ENCODE data around the gene NPBWR2. TPM values are rescaled to one million over a fixed set of nuclear protein-coding genes. Genes with fewer than 3 reads are reported as not detected.

NPBWR2 gene
- total RNA-seq, 4 donors from 2014 or later = not detected

GRCh38 chr20:64153861-64154589 is 46.7 kb upstream of the NPBWR2 start:
- TF ChIP-seq CTCF (IDR thresholded peaks at IDR 0.05) (no peak), POLR2AphosphoS5 (IDR thresholded peaks at IDR 0.05) (no peak), EP300 (IDR thresholded peaks at IDR 0.05; ENCODE audit: low read depth) (no peak), POLR2A (IDR thresholded peaks at IDR 0.05) (no peak)
- Histone ChIP-seq H3K27ac (no peak overlapping the region), H3K4me3 (no peak overlapping the region), H3K36me3 (no peaks in the 10 kb centered on the region), H3K4me1 (no peaks in the 10 kb centered on the region), H3K9me3 (no peaks in the 10 kb centered on the region), H3K27me3 (peaks cover 10% of the 10 kb centered on the region)
- 83% methylated on average over 20 of the region's 20 CpGs; no CpG with 5 or more reads in 1 of the 2 donors for WGBS, 2 donors (ENCODE audit: low coverage in 1 of 2)
- intact Hi-C loops (cut with DNase I; ENCODE audit: low total_unique reads) = no loop called here
- no peak for DNase-seq
- in situ Hi-C loops (cut with MboI; ENCODE audit: low pct_ligation_motif_present in 1 of 4, low pct_unique_long_range_greater_than_20kb in 1 of 4, low sequenced_read_pairs in 3 of 4) = no loop called here

- in situ Hi-C loops (cut with MboI; ENCODE audit: low pct_ligation_motif_present in 1 of 4, low pct_unique_long_range_greater_than_20kb in 1 of 4, low sequenced_read_pairs in 3 of 4) = no loop called here
- 79 to 100% methylated on average over 1 to 2 of the region's 2 CpGs for WGBS, 2 donors (ENCODE audit: low coverage in 1 of 2)
Observed at GRCh38 chr20:64153410-64153809, 46.0 kb upstream of the NPBWR2 start.

GRCh38 chr20:64152906-64153305 is 45.5 kb upstream of the NPBWR2 start:
- no peak for TF ChIP-seq CTCF (IDR thresholded peaks at IDR 0.05)
- no peak for TF ChIP-seq EP300 (IDR thresholded peaks at IDR 0.05; ENCODE audit: low read depth)
- TF ChIP-seq POLR2AphosphoS5 (IDR thresholded peaks at IDR 0.05) = no peak
- no peak for TF ChIP-seq POLR2A (IDR thresholded peaks at IDR 0.05)
- WGBS, 2 donors (ENCODE audit: low coverage in 1 of 2) = 25% methylated on average over 8 of the region's 9 CpGs; no CpG with 5 or more reads in 1 of the 2 donors
- Histone ChIP-seq H3K36me3 (no peaks in the 10 kb centered on the region), H3K9me3 (no peaks in the 10 kb centered on the region), H3K27ac (no peak overlapping the region), H3K4me3 (no peak overlapping the region), H3K27me3 (peaks cover 7% of the 10 kb centered on the region), H3K4me1 (no peaks in the 10 kb centered on the region)
- DNase-seq = no peak
- in situ Hi-C loops (cut with MboI; ENCODE audit: low pct_ligation_motif_present in 1 of 4, low pct_unique_long_range_greater_than_20kb in 1 of 4, low sequenced_read_pairs in 3 of 4) = no loop called here
- intact Hi-C loops (cut with DNase I; ENCODE audit: low total_unique reads) = no loop called here

More at GRCh38 chr20:64153410-64153809, 46.0 kb upstream of the NPBWR2 start:
- H3K4me3 ChIP-seq = no peak overlapping the region
- no peaks in the 10 kb centered on the region for H3K9me3 ChIP-seq
- H3K27me3 ChIP-seq = peaks cover 7% of the 10 kb centered on the region
- intact Hi-C loops (cut with DNase I; ENCODE audit: low total_unique reads) = no loop called here
- DNase-seq = no peak
- no peaks in the 10 kb centered on the region for H3K36me3 ChIP-seq
- no peak overlapping the region for H3K27ac ChIP-seq
- no peaks in the 10 kb centered on the region for H3K4me1 ChIP-seq
- TF ChIP-seq EP300 (IDR thresholded peaks at IDR 0.05; ENCODE audit: low read depth) (no peak), CTCF (IDR thresholded peaks at IDR 0.05) (no peak), POLR2A (IDR thresholded peaks at IDR 0.05) (no peak), POLR2AphosphoS5 (IDR thresholded peaks at IDR 0.05) (no peak)

GRCh38 chr20:64151633-64152530 is 44.5 kb upstream of the NPBWR2 start:
- H3K27ac ChIP-seq = no peak overlapping the region
- intact Hi-C loops (cut with DNase I; ENCODE audit: low total_unique reads) = no loop called here
- WGBS, 2 donors (ENCODE audit: low coverage in 1 of 2) = 81 to 85% methylated on average over 10 to 24 of the region's 24 CpGs
- TF ChIP-seq EP300 (IDR thresholded peaks at IDR 0.05; ENCODE audit: low read depth) (no peak), POLR2AphosphoS5 (IDR thresholded peaks at IDR 0.05) (no peak), POLR2A (IDR thresholded peaks at IDR 0.05) (no peak), CTCF (IDR thresholded peaks at IDR 0.05) (no peak)
- no peak overlapping the region for H3K4me3 ChIP-seq
- in situ Hi-C loops (cut with MboI; ENCODE audit: low pct_ligation_motif_present in 1 of 4, low pct_unique_long_range_greater_than_20kb in 1 of 4, low sequenced_read_pairs in 3 of 4) = no loop called here
- no peaks in the 10 kb centered on the region for H3K9me3 ChIP-seq
- no peaks in the 10 kb centered on the region for H3K4me1 ChIP-seq
- no peaks in the 10 kb centered on the region for H3K27me3 ChIP-seq
- H3K36me3 ChIP-seq = no peaks in the 10 kb centered on the region
- DNase-seq = no peak

All from transverse colon (tissue), 4 donors.